GM12878 (cell line): ENCODE data around the gene OLIG3. TPM values are rescaled to one million over a fixed set of nuclear protein-coding genes. Genes with fewer than 3 reads are reported as not detected.

ENCODE experiments used
- ATAC-seq: fragments of 200-7000 bp; cut with Tn5 transposase; 3 replicates; pipeline ENCODE4 v1.9.1; 2020; ENCODE audit warnings: mild to moderate bottlenecking, moderate library complexity
- BruUV-seq: library from RNA; stranded (reverse); fragments of 400-500 nt; replicated peaks from 2 replicates; lab custom pipeline; 2021; lab: Mats Ljungman, UMichigan
- CTCF ChIA-PET: fragments of 300-600 bp; sonication (Branson Sonifier 250); formaldehyde crosslinking; extraction: SDS; loops from one replicate; lab custom pipeline; 2021; ENCODE audit warnings: inconsistent platforms; lab: Yijun Ruan, JAX
- POLR2A ChIA-PET: fragments of 350-600 bp; formaldehyde crosslinking; extraction: SDS; loops from one replicate; lab custom pipeline; 2021; ENCODE audit warnings: inconsistent platforms; lab: Charles Lee
- RAD21 ChIA-PET: fragments of 300-600 bp; sonication (Branson Sonifier 250); formaldehyde crosslinking; loops from one replicate; lab custom pipeline; 2023; ENCODE audit warnings: antibody characterized with exemption; ENCODE audit not compliant: unreplicated experiment; lab: Charles Lee
- SMC1A ChIA-PET: fragments of 300-600 bp; sonication (Branson Sonifier 250); formaldehyde crosslinking; loops from one replicate; lab custom pipeline; 2023; ENCODE audit not compliant: unreplicated experiment, uncharacterized antibody; lab: Charles Lee
- DNase-seq: peaks from one replicate; pipeline ENCODE4 v3.0.0-alpha.2; 2011; ENCODE audit warnings: low read depth, low spot score
- FAIRE-seq: peaks from 3 replicates; lab custom pipeline; 2011; peaks lifted over from hg19 to GRCh38; lab: Jason Lieb, UNC
- H2AFZ ChIP-seq: 2 replicates; pipeline ENCODE4 v1.6.0; 2011; ENCODE audit warnings: low read depth, low read length, control low read depth; ENCODE audit not compliant: control insufficient read depth
- H3K27ac ChIP-seq: 2 replicates; pipeline ENCODE4 v1.5.1; 2011; ENCODE audit warnings: control low read depth; ENCODE audit not compliant: control insufficient read depth, insufficient read depth
- H3K27me3 ChIP-seq, 2 experiments: replicated peaks in 1 of 2; 2 replicates each; pipeline versions ENCODE4 v1.6.0 to v1.6.1; 2011; ENCODE audit warnings: low read length in 1 of 2; ENCODE audit not compliant: control insufficient read depth in 2 of 2, insufficient read depth in 2 of 2
- H3K36me3 ChIP-seq, 2 experiments: 2 replicates each; pipeline ENCODE4 v1.5.1; 2011; ENCODE audit warnings: low read length in 1 of 2; ENCODE audit not compliant: control insufficient read depth in 2 of 2, insufficient read depth in 2 of 2
- H3K4me1 ChIP-seq: 2 replicates; pipeline ENCODE4 v1.6.1; 2011; ENCODE audit warnings: mild to moderate bottlenecking, low read length, moderate library complexity, mixed read lengths; ENCODE audit not compliant: control insufficient read depth, insufficient read depth
- H3K4me2 ChIP-seq: 2 replicates; pipeline ENCODE4 v1.6.0; 2011; ENCODE audit warnings: control low read depth; ENCODE audit not compliant: control insufficient read depth, insufficient read depth
- H3K4me3 ChIP-seq: fragments of 200-600 bp; sonication (generic); 2 replicates; pipeline ENCODE4 v1.5.1; 2016
- H3K79me2 ChIP-seq: 2 replicates; pipeline ENCODE4 v1.6.0; 2011; ENCODE audit warnings: low read length; ENCODE audit not compliant: control insufficient read depth, insufficient read depth
- H3K9ac ChIP-seq: 2 replicates; pipeline ENCODE4 v1.8.0; 2011; ENCODE audit warnings: low read length, control low read depth, mixed read lengths; ENCODE audit not compliant: control insufficient read depth, insufficient read depth
- H3K9me3 ChIP-seq: replicated peaks from 3 replicates; pipeline ENCODE4 v1.5.1; 2011; ENCODE audit warnings: mild to moderate bottlenecking, low read length; ENCODE audit not compliant: control insufficient read depth, insufficient read depth
- H4K20me1 ChIP-seq: 2 replicates; pipeline ENCODE4 v1.6.0; 2011; ENCODE audit not compliant: control insufficient read depth, insufficient read depth
- ATF3 ChIP-seq: IDR thresholded peaks from 2 replicates; pipeline ENCODE4 v1.6.1; 2011; ENCODE audit warnings: low read depth, mild to moderate bottlenecking, low read length, moderate library complexity, borderline replicate concordance; ENCODE audit errors: extremely low read depth
- BHLHE40 ChIP-seq, 2 experiments: fragments of 450-650 bp in 1 of 2; IDR thresholded peaks; 2 replicates each; pipeline ENCODE4 v1.6.1; 2011 to 2017; ENCODE audit warnings: low read depth in 2 of 2, borderline replicate concordance in 1 of 2, improper control_type of control experiment in 1 of 2, low read length in 1 of 2, mild to moderate bottlenecking in 1 of 2
- CEBPB ChIP-seq, 2 experiments: fragments of 150-350 bp in 1 of 2; IDR thresholded peaks; 2 replicates each; pipeline ENCODE4 v1.6.1; 2012 to 2014; ENCODE audit warnings: low read depth in 2 of 2, low read length in 2 of 2, borderline replicate concordance in 1 of 2, inconsistent platforms in 1 of 2
- E2F8 ChIP-seq: fragments of 450-650 bp; IDR thresholded peaks from 2 replicates; pipeline ENCODE4 v1.6.1; 2018; ENCODE audit warnings: mild to moderate bottlenecking, low read depth, moderate library complexity; ENCODE audit not compliant: partially characterized antibody
- EZH2 ChIP-seq: IDR thresholded peaks from 2 replicates; pipeline ENCODE4 v1.6.1; 2012; ENCODE audit warnings: low read depth, mild to moderate bottlenecking, control low read depth, inconsistent platforms, low read length, borderline replicate concordance; ENCODE audit not compliant: control insufficient read depth
- FOS ChIP-seq: IDR thresholded peaks from 3 replicates; pipeline ENCODE4 v1.6.1; 2011; ENCODE audit warnings: borderline replicate concordance; ENCODE audit not compliant: insufficient read length; ENCODE audit errors: extremely low read depth
- JUND ChIP-seq: IDR thresholded peaks from 2 replicates; pipeline ENCODE4 v1.6.1; 2012; ENCODE audit warnings: low read depth, mild to moderate bottlenecking, low read length, improper control_type of control experiment, moderate library complexity
- MAX ChIP-seq: IDR thresholded peaks from 2 replicates; pipeline ENCODE4 v1.6.1; 2012; ENCODE audit warnings: low read depth, low read length, improper control_type of control experiment
- MYC ChIP-seq: IDR thresholded peaks from 2 replicates; pipeline ENCODE4 v1.6.1; 2011; ENCODE audit warnings: mild to moderate bottlenecking, low read length, moderate library complexity, inconsistent platforms; ENCODE audit not compliant: insufficient read depth, insufficient replicate concordance, insufficient read length, severe bottlenecking
- POLR2AphosphoS2 ChIP-seq: IDR thresholded peaks from 2 replicates; pipeline ENCODE4 v1.6.1; 2011; ENCODE audit warnings: low read depth, mild to moderate bottlenecking, low read length, improper control_type of control experiment, moderate library complexity
- TAF1 ChIP-seq: IDR thresholded peaks from 2 replicates; pipeline ENCODE4 v1.6.1; 2011; ENCODE audit warnings: mild to moderate bottlenecking, low read depth, low read length, borderline replicate concordance
- ZBTB40 ChIP-seq: fragments of 450-650 bp; IDR thresholded peaks from 2 replicates; pipeline ENCODE4 v1.6.1; 2016; ENCODE audit warnings: mild to moderate bottlenecking, moderate library complexity, borderline replicate concordance
- ZNF207 ChIP-seq: fragments of 450-650 bp; IDR thresholded peaks from 2 replicates; pipeline ENCODE4 v1.6.1; 2014; ENCODE audit warnings: antibody characterized with exemption, mild to moderate bottlenecking, borderline replicate concordance
- WGBS: methylation state at CpG from one replicate; pipeline ENCODE4 v1.1.6; 2016; ENCODE audit warnings: low lambda C conversion rate; ENCODE audit not compliant: insufficient replicate concordance, insufficient coverage; ENCODE audit errors: missing lambda C conversion rate; 5-methylcytosine and 5-hydroxymethylcytosine counted together
- in situ Hi-C: fragments of 300-500 bp; cut with MboI; formaldehyde crosslinking; loops from 9 replicates; pipeline ENCODE4 v1.14.3; 2018; ENCODE audit warnings: mixed read lengths
- intact Hi-C: fragments of 100-400 bp; cut with micrococcal nuclease; formaldehyde crosslinking; loops from one replicate; pipeline ENCODE4 v1.14.2; 2022; ENCODE audit not compliant: unreplicated experiment
- polyA plus RNA-seq, 11 experiments: library from polyadenylated mRNA; depleted of rRNA in 4 of 11; unstranded in 6 of 11; stranded (reverse) in 5 of 11; fragments of >200 nt; fragmentation: Nextera tagmentation in 4 of 11; fragmentation: Illumina TruSeq in 1 of 11; extraction: Ambion mirVana in 4 of 11; extraction: Trizol in 1 of 11; gene quantifications; 1 replicate in 1 of 11; 2 replicates in 10 of 11; pipeline versions ENCODE4 v1.2.1 to v1.2.3, GENCODE V29; 2011 to 2016; ENCODE audit warnings: inconsistent platforms in 2 of 11, missing spikeins in 2 of 11, low read depth in 1 of 11
- total RNA-seq, 4 experiments: library from RNA; depleted of rRNA in 3 of 4; stranded (reverse); fragments of >200 nt in 3 of 4; fragmentation: Illumina TruSeq in 1 of 4; extraction: Trizol in 1 of 4; gene quantifications; 2 replicates each; pipeline versions ENCODE4 v1.2.1 to v1.2.3, GENCODE V29; 2013 to 2021

The OLIG3 gene
- total and polyA plus RNA-seq, 10 of the 15 experiments (the other 5 are each of a cell fraction or from before 2014, with no cell fraction given): not detected

- no peak for FAIRE-seq
- WGBS: 44% methylated on average over 5 of the region's 5 CpGs
- no peak for DNase-seq
- Histone ChIP-seq H3K79me2 (no peaks in the 10 kb centered on the region), H3K27ac (no peak overlapping the region), H3K4me2 (no peak overlapping the region), H3K36me3 (no peaks in the 10 kb centered on the region), H3K4me3 (no peak overlapping the region), H3K9me3 (no peaks in the 10 kb centered on the region), H4K20me1 (no peaks in the 10 kb centered on the region), H3K27me3 (peaks cover 0 to under 1% of the 10 kb centered on the region in 2 experiments; a peak in 2 of 4 replicates), H3K4me1 (no peaks in the 10 kb centered on the region), H2AFZ (no peak overlapping the region), H3K9ac (no peak overlapping the region)
- in situ Hi-C loops: no loop called here
- SMC1A ChIA-PET: no interaction called here
- RAD21 ChIA-PET: interaction anchor here (1.8 kb wide), 1 partner anchor 167 kb away, joined by 3 read pairs; no protein-coding TSS in a partner anchor
- CTCF ChIA-PET: interaction anchor here (1.5 kb wide), 1 partner anchor 15 kb away, joined by 4 read pairs; no protein-coding TSS in a partner anchor
- intact Hi-C loops: no loop called here
- no TSS peak for BruUV-seq
- POLR2A ChIA-PET: no interaction called here
- TF ChIP-seq ATF3 (no peak), ZBTB40 (no peak), FOS (no peak), CEBPB (IDR thresholded peaks at IDR 0.05; ENCODE audit: borderline replicate concordance in 1 of 2, low read depth in 2 of 2, low read length in 2 of 2) (no peak), TAF1 (no peak), JUND (no peak), E2F8 (no peak), MAX (no peak), MYC (no peak), ZNF207 (no peak), BHLHE40 (IDR thresholded peaks at IDR 0.05; ENCODE audit: borderline replicate concordance in 1 of 2, low read depth in 2 of 2, low read length in 1 of 2) (no peak), POLR2AphosphoS2 (no peak), EZH2 (no peak)
- no peak for ATAC-seq
These were observed 22.7 kb downstream of the OLIG3 start for GRCh38 chr6:137471497-137471896.
